ENCODE results near the gene NIPAL3. TPM values are rescaled to one million over a fixed set of nuclear protein-coding genes. Genes with fewer than 3 reads are reported as not detected.

NIPAL3 gene
- total RNA-seq, 1 donor = 42.2 TPM

- DNase-seq (ENCODE audit: low read depth) = no peak
- H3K4me3 ChIP-seq (ENCODE audit: low read depth, low read length) = no peak overlapping the region
- no peak for TF ChIP-seq CTCF (IDR thresholded peaks at IDR 0.05; ENCODE audit: insufficient read depth, low read length)
Observed at GRCh38 chr1:24400065-24400464, 15.5 kb upstream of the NIPAL3 start.

DNA sequence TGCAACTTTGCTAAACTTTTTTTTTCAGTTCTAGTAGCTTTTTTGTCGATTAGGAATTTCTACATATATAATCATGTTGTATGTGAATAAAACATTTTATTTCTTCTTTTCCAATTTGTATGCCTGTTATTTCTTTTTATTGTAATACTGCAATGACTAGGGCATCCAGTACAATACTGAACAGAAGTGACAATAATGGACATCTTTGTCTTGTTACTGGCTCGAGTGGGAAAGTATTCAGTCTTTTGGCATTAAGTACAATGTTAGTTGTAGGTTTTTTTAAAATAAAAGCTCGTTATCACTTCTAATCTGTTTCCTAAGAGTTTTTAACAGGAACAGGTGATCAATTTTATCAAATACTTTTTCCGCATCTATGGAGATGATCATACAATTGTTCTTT lies 11.8 kb upstream of the NIPAL3 start:
- no peak overlapping the region for H3K4me3 ChIP-seq (ENCODE audit: low read depth, low read length)
- DNase-seq (ENCODE audit: low read depth) = no peak
- no peak for TF ChIP-seq CTCF (IDR thresholded peaks at IDR 0.05; ENCODE audit: insufficient read depth, low read length)

DNA sequence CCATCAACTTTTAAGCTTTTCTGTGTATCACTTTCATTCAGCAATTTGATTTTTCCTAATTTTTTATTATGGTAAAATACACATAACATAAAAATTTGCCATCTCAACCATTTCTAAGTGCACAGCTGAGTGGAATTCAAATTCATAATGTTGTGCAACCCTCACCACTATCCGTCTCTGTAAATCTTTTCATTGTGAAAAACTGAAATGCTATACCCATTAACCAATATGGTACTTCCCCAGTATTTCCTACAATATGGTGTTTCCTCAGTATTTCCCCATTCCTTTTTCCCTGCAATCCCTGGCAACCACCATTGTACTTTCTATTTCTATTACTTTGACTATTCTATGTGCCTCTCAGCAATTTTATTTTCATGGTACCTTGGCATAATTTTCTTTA lies 8.8 kb upstream of the NIPAL3 start:
- no peak for DNase-seq (ENCODE audit: low read depth)
- TF ChIP-seq CTCF (IDR thresholded peaks at IDR 0.05; ENCODE audit: insufficient read depth, low read length) = no peak
- H3K4me3 ChIP-seq (ENCODE audit: low read depth, low read length) = no peak overlapping the region

DNA sequence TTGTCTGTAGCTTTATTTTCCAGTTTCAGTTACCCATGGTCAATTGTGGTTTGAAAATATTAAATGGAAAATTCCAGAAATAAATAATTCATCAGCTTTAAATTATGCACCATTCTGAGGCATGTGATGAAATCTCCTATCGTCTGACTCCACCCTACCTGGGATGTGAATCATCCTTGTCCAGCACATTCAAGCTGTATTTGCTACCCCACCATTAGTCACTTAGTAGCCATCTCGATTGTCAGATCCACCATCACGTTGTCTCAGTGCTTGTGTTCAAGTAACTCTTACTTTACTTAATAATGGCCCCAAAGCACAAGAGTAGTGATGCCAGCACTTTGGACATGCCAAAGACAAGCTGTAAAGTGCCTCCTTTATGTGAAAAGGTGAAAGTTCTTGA lies 6.1 kb upstream of the NIPAL3 start:
- peak; percentile 68 for DNase-seq (ENCODE audit: low read depth)
- H3K4me3 ChIP-seq (ENCODE audit: low read depth, low read length) = no peak overlapping the region
- TF ChIP-seq CTCF (IDR thresholded peaks at IDR 0.05; ENCODE audit: insufficient read depth, low read length) = no peak

GRCh38 chr1:24410750-24411149 lies 4.9 kb upstream of the NIPAL3 start:
- no peak overlapping the region for H3K4me3 ChIP-seq (ENCODE audit: low read depth, low read length)
- no peak for TF ChIP-seq CTCF (IDR thresholded peaks at IDR 0.05; ENCODE audit: insufficient read depth, low read length)
- no peak for DNase-seq (ENCODE audit: low read depth)

DNA sequence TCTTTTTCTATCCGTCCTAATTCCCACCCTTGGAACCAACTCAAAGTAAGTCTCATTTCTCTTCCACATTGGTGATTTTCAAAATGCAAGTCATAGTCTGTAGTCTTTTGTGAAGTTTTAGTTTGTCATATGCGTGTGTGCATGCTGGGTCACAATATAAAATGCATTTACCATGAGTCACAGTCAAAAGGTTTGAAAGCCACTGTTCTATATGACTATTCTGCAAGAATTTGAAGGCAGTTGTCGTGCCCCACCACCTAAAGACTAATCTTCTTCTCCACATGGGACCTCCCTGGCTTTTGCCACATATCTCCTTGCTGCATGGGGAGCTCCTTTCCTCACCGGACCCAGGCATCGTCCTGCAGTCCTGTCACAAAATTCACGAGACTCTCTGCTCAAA lies 3.6 kb upstream of the NIPAL3 start:
- DNase-seq (ENCODE audit: low read depth) = no peak
- no peak for TF ChIP-seq CTCF (IDR thresholded peaks at IDR 0.05; ENCODE audit: insufficient read depth, low read length)
- H3K4me3 ChIP-seq (ENCODE audit: low read depth, low read length) = no peak overlapping the region

GRCh38 chr1:24412408-24412807 lies 3.2 kb upstream of the NIPAL3 start:
- H3K4me3 ChIP-seq (ENCODE audit: low read depth, low read length) = no peak overlapping the region
- DNase-seq (ENCODE audit: low read depth) = no peak
- TF ChIP-seq CTCF (IDR thresholded peaks at IDR 0.05; ENCODE audit: insufficient read depth, low read length) = no peak

All from fibroblast of the aortic adventitia (primary cell).